NCI-H2171 treated with DMSO at 0.1 percent for 48 hours (cell line): ENCODE data around the gene RALB.
"Not testable (repeated sequence)": the region's sequence is repeated elsewhere in the genome, so short reads cannot be mapped to it uniquely, and the experiment has no call there.

Experiments
- DNase-seq: peaks from one replicate; lab custom pipeline; 2025; lab: John Stamatoyannopoulos, UW

RALB gene

DNA sequence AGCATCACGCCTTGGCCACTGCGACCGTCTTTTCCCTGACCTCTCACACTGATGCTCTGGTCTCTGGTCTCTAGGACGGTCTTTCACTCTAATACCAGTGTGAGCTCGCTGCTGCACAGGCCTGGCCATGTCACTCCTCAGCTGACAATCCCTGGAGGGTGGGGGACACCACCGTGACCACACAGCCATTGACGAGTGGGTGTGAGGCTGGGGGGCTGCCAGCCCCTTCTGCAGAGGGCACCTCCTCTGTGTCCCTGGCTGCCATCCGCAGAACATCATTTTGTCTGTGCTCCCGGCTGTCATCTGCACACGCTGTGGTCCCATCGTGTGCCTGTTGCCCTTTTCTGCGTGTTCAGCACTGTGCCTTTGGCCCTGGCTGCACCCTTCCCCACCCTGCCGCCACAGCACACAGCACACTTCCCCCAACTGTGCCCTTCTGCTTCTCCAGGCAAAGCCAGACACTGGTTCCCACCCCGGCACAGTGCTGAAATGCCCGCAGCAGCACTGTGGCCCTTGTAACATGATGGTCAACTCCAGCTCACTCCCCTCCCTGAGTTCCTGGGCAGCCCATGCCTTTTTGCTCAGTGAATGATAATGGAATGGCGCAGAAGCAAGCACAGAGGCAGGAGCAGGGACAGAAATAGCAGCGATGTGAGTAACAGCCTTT, 62.8 kb downstream of the RALB start:
- DNase-seq: no peak

- peak; percentile 5 for DNase-seq
Observed at GRCh38 chr2:120316071-120316470, 63.4 kb downstream of the RALB start.

GRCh38 chr2:120316528-120317179, 64.0 kb downstream of the RALB start:
- DNase-seq: no peak

DNA sequence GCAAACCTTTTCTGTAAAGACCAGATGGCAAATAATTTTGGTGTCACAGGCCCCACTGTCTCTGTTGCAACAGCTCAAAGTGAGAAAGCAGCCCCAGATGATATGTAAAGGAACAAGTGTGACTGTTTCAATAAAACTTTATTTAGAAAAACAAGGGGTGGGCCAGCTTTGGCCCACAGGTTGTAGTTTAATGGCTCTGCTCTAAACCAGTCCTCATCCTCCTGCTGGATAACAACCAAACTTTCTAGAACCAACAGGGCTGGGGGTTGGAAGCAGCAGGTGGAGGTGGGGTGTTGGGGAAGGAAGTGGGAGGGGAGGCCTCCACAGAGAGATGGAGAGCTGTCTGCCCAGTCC, 64.5 kb downstream of the RALB start:
- peak; percentile 80 for DNase-seq

DNA sequence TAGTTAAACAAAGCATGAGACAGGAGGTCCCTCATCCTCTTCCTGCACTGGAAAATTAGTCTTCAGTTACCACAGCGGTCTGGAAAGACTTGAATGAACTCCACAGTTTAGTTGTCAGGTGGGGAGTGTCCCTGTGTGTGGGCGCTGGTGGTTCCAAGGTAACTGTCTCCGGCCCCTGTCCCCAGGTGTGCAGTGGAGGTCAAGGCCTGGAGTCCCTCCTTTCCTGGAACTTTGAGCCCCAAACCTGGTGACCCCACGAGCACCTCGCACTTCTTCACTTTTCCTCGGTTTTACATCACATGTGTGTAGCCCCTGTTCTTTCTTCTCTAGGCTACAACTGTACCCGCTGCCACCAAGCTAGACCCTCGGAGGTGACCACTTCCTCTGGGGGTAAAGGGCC, 65.3 kb downstream of the RALB start:
- no peak for DNase-seq

- DNase-seq: no peak
Observed at GRCh38 chr2:120318626-120319025, 66.0 kb downstream of the RALB start.

DNA sequence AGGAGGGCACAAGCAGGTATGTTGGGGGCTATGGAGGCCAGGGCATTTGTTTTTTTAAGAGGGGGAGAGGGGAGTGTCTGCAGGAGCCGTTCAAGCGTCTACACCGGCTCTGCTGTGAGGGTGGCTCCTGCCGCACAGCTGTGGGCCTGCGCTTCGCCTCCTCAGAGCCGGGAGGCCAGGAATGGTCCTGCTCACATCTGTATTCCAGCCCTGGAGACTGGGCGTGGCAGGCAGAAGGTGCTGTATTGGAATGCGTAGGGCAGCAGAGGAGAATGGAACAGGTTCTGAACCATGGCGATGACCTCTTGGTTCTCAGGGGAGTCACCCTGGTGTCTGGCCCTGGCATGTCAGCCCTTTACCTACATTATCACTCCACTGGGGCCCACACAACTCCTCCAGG, 66.5 kb downstream of the RALB start:
- no peak for DNase-seq

DNA sequence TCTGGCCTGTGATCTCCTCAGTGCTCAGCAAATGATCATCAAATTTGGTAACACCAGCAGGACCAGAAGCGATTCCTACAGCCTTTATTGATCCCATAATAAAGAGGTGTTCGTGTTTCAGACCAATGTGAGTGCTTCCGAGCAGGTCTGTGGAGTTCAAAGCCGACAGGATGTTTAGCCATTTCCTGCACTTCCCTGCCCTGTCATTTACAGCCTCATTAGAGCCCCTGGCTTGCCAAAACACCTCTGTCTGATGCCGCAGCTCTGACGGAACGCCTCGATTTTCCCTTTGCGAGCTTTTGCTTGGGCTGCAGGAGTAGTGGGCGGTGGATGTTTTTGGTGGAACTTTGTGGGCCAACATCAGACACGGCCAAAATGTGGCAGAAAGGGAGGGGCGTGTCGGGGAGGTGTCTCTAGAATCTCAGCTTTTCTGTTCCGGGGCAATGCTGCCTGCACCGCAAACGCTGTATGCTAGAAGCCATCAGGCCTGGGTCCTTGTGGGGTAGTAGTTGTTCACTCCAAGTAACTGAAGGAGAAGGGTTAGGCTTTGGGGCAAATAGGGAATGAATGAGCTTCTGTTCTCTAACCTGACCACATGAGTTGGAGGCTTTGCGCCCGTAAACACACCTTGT, 67.2 kb downstream of the RALB start:
- DNase-seq: no peak

- DNase-seq: no peak
Observed at GRCh38 chr2:120320318-120320851, 67.7 kb downstream of the RALB start.

DNA sequence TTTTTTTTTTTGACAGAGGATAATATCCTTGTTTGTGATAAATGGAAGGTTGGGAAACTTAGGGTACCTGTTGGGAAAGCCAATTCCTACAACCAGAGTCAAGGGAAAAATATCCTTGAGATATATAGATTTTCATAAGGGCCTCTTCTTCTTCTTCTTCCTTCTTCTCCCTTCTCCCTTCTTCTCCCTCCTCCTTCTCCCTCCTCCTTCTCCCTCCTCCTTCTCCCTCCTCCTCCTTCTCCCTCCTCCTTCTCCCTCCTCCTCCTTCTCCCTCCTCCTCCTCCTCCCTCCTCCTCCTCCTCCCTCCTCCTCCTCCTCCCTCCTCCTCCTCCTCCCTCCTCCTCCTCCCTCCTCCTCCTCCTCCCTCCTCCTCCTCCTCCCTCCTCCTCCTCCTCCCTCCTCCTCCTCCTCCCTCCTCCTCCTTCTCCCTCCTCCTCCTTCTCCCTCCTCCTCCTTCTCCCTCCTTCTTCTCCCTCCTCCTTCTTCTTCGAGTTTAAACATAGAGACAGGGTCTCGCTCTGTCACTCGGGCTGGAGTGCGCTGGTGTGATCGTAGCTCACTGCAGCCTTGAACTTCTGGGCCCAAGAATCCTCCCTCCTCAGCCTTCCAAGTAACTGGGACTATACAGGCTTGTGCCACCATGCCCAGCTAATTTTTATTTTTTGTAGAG, 68.4 kb downstream of the RALB start:
- DNase-seq: not testable (repeated sequence)

DNA sequence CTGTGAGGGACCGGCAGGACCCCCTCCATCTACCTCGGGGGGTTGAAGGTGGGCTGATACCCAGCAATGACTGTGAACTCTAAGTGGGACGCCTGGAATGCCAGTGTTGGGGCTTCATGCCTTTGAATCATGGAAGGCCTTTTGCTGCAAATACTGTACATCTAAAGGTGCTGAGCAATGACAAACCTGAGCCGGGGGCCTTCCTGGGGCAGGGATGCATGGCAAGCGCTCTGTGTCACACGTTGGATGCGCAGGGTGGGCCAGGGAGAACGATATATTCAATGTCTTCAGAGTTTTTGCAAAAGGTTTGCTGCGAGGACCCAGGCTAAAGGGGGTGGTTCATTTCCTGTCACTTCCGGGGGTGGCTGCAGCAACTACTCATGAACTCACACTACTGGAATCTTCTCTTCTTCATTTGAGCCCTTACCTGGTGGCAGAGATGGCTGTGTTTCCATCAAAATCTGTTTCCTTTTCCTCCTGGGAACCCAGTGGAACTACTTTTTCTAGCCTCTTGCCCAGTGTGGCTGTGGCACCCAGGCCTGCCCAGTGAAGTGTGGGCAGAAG, 69.2 kb downstream of the RALB start:
- no peak for DNase-seq

DNA sequence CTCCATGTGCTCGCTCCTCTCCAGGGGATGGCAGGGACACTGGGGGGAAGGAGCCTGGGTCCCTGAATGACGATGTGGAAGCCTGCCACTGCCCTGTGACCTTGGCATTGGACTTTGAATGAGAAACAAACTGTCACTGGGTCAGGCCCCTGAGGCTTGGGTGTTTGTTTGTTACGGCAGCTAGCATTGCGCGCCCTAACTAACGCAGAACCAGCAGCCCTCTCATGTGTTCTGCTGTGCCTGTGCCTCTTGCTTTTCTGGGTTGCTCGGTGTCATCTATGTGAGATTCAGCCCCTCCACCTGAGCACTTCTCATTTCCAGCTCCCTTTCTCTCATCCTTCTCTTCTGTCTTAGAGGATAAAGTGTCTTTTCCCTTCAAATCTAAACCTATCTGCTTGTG, 69.7 kb downstream of the RALB start:
- DNase-seq: no peak

DNA sequence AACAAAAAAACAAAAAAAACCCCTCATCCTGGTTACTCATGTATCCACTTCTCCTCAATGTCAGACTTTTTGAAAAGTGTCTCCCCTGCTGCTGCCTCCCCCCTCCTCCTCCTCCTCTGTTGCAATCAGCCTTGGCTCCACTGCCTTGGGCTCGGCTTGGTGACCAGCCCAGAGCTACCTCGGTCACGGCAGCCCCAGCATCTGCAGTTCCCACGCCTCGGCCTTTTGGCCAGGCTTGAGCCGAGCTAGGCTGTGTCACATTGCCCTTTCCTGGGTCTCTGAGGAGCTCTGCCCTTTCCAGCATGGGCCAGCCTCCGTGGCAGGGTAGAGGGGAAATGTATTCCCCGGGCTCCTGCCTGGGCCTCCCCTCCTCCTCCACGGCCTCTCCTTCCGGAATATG, 70.6 kb downstream of the RALB start:
- DNase-seq: no peak

DNA sequence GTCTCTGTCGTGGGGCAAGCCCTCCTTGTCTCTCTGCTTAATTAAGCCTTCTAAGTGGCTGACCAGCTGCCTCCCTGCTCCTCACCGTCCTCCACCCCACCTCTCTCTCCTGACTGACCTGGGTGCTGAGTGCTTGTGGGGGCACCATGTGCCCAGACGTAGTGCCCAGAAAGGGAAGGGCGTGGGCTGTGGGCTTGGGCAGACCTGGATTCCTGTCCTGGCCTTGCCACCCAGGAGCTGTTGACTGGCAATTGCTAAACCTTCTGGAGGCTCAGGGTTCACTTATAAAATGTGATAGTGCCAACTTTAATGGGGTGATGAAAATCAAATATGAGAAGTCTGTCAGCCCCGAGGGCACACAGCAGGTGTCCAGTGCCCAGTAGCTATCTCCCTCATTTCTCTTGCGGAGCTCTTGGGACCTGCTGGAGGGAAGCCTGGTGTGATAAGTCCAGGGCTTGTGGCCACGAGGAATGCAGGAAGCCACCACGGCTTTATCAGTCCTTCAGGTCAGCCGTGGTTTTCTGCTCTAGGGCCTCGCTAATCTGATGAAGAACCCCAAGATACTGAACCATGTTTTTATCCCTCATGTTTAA, 71.3 kb downstream of the RALB start:
- no peak for DNase-seq

- no peak for DNase-seq
Observed at GRCh38 chr2:120324933-120325332, 72.3 kb downstream of the RALB start.

DNA sequence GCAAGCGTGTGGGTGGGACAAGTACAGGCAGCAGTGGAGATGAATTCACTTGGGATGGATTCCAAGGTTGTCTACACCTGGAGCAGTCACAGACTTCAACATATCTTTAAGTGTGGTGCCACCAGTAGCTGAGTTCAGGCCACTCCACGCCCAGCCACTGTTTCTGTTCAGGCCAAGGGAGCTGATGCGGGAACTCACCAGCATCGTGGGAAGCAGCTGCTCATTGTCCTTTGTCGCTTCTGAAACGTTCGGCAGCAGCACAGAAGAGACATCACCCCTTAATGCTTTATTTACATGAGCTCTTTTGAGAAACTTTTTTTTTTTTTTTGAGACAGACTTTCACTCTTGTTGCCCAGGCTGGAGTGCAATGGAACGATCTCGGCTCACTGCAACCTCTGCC, 73.4 kb downstream of the RALB start:
- no peak for DNase-seq

DNA sequence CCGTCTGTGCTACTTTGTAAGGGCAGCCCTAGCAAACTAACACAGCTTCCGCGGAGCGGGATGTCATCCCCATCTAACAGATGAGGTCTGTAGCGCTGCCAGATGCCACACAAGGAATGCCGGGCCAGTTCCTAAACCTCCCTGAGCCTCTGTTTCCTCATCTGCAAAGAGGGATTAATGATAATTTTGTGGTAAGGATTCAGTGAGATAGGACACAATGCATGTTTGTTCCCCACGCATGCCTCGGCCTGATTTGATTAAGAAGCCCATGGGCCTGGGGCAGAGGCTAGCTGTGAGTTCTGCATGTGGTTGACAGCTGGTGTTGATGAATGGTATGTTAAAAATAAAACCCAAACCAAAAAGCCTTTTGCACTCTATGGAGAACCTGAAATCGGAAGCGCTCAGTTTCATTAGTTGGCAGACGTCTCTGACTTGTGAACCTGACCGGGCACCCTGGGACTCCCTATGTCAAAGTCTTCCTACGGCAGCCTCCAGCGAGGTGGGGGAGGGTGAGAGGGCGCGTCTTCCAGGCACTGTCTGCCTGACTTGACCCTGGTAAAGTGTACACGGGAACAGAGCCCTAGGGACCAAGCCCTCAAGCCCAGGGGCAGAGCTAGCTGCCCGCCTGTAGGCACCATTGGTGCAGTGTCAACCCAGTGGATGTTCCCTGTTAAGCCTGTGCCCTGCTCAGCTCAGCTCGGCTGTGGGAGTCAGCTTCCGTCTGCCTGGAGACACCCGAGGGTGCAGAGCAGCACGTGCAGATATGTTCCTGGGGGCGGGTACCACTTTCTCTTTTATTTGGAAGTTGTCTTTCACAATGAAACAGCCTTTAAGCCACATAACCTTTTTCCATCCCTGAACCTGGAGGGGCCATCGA, 78.5 kb downstream of the RALB start:
- DNase-seq: peak; percentile 80

GRCh38 chr2:120331903-120332302, 79.3 kb downstream of the RALB start:
- DNase-seq: no peak

GRCh38 chr2:120332384-120332783, 79.7 kb downstream of the RALB start:
- DNase-seq: no peak

- no peak for DNase-seq
Observed at GRCh38 chr2:120334068-120334467, 81.4 kb downstream of the RALB start.

GRCh38 chr2:120336749-120337148, 84.1 kb downstream of the RALB start:
- no peak for DNase-seq
